Measurements from ENCODE around the gene GNB1.
"Not testable (repeated sequence)": the region's sequence is repeated elsewhere in the genome, so short reads cannot be mapped to it uniquely, and the experiment has no call there.

Gene GNB1

GRCh38 chr1:1856161-1856560 is 34.7 kb downstream of the GNB1 start:
- DNase-seq: not testable (repeated sequence)

- no peak for DNase-seq
Measured at GRCh38 chr1:1853593-1854257, 37.2 kb downstream of the GNB1 start.

GRCh38 chr1:1852619-1853414 is 38.1 kb downstream of the GNB1 start:
- no peak for DNase-seq

GRCh38 chr1:1847890-1848289 is 43.0 kb downstream of the GNB1 start:
- no peak for DNase-seq

- DNase-seq: no peak
Measured at GRCh38 chr1:1847061-1847850, 43.6 kb downstream of the GNB1 start.

DNA sequence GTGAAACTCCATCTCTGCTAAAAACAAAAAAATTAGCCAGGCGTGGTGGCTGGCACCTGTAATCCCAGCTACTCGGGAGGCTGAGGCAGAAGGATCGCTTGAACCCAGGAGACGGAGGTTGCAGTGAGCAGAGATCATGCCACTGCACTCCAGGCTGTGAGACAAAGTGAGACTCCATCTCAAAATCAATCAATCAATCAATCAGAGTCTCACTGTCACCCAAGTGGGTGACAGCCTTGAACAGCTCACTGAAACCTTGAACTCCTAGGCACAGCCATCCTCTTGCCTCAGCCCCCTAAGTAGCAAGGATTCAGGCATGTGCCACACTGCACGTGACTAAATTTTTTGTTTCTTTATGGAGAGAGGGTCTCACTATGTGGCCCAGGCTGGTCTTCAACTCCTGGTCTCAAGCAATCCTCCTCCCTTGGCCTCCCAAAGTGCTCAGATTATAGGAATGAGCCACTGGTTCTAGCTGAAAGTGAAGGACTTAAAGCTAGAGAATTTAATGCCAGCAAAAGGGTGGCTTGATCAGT is 44.4 kb downstream of the GNB1 start:
- no peak for DNase-seq

DNA sequence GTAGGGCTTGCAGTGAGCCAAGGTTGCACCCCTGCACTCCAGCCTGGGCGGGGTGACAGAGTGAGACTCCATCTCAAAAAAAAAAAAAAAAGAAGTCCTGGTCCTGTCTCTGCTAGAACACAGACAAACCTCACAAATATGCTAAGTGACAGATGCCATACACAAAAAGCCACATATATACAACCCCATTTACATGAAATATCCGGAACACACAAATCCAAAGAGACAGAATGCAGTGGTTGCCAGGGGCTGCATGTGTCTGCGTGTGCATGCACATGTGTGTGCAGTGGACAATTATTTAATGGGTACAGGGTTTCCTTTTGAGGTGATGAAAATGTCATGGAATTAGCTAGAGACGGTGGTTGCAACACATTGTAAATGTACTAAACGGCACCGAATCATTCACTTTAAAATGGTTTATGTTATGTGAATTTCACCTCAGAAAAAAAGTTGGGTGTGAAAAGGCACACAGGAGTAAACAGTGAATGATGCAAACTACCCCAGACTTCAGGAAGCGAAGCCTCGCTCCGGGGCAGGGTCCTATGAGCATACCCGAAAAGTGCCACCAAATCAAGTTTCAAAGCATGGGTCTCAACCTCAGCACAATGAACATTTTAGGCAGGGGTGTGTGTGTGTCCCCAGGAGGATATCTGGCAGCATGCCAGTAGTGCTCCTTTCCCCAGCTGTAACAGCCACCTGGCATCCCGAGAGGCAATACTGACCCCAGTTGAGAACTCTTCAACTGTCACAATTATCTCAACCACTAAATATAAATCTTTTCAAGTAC is 48.3 kb downstream of the GNB1 start:
- peak in 1 of 2 experiments; percentile 30 for DNase-seq

GRCh38 chr1:1841575-1841995 is 49.3 kb downstream of the GNB1 start:
- DNase-seq: no peak

DNA sequence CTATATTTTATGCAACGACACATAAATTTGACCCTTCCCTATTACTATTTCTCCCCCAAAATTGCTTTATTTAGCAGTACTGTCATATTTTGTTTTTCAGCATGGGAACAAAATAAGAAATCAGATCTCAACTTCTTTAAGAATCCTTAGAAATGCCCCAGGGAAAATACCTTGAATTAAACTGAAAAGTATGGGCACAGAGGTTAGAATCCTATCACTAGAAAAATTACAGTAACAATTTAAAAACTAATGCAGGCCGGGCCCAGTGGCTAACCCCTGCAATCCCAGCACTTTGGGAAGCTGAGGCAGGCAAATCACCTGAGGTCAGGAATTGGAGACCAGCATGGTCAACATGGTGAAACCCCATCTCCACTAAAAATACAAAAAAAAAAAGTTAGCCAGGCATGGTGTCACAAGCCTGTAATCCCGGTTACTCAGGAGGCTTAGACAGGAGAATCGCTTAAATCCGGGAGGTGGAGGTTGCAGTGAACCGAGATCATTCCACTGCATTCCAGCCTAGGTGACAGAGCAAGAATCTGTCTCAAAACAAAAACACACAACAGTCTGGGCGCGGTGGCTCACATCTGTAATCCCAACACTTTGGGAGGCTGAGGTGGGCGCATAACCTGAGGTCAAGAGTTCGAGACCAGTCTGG is 51.4 kb downstream of the GNB1 start:
- DNase-seq: no peak

DNA sequence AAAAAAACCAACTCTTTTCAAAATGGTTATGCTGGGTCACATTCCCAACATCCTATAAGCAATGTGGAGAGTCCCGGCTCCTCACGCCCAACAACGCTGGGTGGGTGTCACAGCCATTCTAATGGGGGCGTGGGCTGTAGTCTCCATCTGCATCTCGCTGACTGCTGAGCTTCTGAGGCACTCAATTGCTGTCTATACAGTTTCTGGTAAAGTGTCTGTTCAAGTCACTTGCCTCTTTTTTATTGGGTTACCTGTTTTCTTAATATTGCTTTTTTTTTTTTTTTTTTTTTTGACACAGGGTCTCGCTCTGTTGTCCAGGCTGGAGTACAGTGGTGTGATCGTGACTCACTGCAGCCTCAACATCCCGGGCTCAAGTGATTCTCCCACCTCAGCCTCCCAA is 54.8 kb downstream of the GNB1 start:
- DNase-seq: no peak

DNA sequence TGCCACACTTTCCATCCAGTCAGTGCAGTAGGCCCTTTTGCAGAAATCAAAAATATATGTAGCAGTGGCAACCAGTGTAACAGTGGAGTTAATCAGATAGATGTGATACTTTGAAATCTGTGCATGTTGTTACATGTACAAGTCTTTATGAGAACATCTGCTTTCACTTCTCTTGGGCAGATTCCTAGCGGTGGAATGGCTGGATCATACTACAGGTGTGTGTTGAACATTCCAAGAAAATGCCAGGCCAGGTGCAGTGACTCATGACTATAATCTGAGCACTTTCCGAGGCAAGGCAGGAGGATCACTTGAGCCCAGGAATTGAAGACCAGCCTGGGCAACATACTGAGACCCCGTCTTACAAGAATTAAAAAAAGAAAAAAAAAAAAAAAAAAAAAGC is 55.3 kb downstream of the GNB1 start:
- no peak for DNase-seq

DNA sequence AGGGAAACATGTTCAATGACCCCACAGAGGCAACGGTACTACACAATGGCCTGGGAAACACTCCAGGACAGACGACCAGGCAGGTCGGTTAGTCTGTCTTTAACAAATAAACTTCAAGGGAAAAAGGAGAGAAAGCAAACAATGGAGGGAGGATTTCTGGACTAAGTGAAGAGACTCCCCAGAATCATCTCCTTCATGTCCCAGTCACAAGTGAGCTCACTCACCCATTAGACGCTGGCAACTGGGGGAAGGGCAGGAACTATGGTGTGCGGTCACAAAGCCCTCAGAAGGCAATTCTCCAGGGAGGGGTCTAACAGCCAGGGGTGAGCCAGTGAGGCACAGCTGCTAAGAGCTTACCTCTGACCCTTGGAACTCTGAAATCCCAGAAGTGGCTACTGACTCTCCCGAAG is 57.0 kb downstream of the GNB1 start:
- no peak for DNase-seq

DNA sequence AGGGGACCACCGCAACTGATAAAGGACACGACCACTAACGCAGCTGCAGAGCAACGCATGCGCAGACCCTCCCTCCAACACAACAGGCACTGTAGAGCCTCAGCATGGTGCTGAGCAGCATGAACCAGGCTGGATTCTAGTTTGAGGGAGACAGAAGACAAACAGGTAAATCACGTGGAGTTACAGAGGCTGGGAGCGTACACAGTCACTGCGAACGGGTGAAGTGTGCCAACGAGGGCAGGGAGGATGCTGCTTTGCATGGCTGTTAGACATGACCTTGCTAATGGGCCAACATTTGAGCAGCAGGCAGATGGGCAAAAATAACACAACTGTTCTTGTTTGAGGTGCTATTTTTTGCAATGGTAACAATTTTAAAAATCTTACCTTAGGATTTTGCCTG is 57.4 kb downstream of the GNB1 start:
- no peak for DNase-seq

DNA sequence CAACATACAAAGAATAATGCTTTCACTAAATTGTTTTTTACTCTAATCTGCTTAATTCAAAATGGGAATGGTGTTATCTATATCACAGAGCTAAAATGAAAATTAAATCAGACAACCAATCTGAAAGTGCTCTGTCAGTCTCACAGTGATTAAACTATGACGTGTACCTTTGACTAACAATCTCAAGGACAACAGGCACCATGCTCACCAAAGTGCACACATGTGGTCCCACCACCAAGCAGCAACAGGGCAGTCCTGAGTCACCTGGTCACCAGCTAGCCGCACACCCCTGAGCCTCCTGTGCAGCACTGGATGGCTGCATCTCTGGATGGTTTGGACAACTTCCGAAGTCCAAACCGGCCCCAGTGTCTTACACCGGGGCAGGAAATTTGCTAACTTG is 58.1 kb downstream of the GNB1 start:
- DNase-seq: no peak

DNA sequence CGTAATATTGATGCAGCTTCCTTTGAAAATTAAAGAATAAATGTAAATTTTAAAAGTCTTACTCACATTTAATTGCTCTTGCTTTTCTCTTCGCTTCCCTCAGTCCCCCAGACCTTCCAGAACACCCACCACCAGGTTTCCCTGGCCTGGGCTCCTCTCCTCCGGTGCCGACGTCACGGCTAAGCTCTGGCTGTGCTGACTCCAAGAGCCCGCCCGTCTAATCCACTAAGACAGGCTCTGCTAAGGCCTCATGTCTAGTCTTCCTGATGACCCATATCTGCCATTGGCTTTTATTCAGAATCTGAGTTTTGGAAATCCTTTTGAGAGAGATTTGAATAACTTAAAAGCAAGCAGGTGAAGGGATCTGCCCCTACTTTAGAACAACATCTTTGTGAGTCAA is 58.7 kb downstream of the GNB1 start:
- no peak for DNase-seq

DNA sequence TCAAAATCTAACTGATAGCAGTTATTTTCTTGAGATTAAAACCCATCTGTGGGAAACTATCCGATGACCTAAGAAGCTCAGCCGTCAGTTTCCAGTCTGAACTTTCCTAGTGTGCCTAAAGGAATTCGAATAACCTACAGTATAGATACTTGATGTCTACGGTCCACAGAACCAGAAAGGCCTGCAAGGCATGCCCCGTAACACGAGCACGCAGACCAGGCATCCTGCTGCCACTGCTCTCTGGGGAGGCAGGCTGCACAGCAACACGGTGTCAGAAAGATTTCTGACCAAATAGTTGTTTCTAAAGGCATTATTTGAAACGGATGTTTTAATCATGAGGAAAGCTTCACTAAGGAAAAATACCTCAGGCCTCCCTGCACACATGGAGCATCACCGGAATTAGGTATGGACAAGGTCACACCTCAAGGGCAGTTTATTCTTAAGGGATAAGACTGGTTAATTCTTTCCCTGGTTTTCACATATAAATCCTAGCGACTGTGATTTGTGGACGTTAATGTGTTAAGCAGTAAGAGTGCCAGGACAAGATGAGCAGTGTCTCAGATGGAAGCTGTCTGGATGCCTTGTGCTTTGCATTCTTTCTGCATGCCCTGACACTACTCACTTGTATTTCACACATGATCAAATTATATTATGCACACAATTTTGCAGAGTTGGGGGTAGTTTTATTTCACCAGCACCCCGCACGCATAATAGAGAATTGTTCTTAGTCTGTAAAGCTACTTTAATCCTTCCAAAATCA is 63.6 kb downstream of the GNB1 start:
- no peak for DNase-seq

- DNase-seq: no peak
Measured at GRCh38 chr1:1826356-1827088, 64.4 kb downstream of the GNB1 start.

- no peak for DNase-seq
Measured at GRCh38 chr1:1825217-1825616, 65.7 kb downstream of the GNB1 start.

- DNase-seq: no peak
Measured at GRCh38 chr1:1819762-1820161, 71.1 kb downstream of the GNB1 start.

GRCh38 chr1:1817221-1817620 is 73.7 kb downstream of the GNB1 start:
- no peak for DNase-seq

All from NCI-H2081 (cell line).